Right lobe of liver (tissue), 4 donors: ENCODE results near the gene PIK3C2G.

Source experiments
- POLR2A ChIP-seq: fragments of 450-650 bp; IDR thresholded peaks from one replicate; pipeline ENCODE4 v1.6.1; 2017; ENCODE audit warnings: antibody characterized with exemption, mild to moderate bottlenecking
- TF ChIP-seq, protein P1 (sequence below), 4 donors: fragments of 200-600 bp in 3 of 4; fragments of 450-650 bp in 1 of 4; IDR thresholded peaks; one replicate each; pipeline versions ENCODE4 v1.5.1 to v1.8.0; 2016 to 2022; ENCODE audit warnings: antibody characterized with exemption in 4 of 4, mild to moderate bottlenecking in 2 of 4
- donor health status: DM: no; HTN: no; CAD: no.
- donor health status: DM: no; HTN: no; CAD: no.
- donor health status: DM: no; HTN: yes; CAD: no.

DNA sequence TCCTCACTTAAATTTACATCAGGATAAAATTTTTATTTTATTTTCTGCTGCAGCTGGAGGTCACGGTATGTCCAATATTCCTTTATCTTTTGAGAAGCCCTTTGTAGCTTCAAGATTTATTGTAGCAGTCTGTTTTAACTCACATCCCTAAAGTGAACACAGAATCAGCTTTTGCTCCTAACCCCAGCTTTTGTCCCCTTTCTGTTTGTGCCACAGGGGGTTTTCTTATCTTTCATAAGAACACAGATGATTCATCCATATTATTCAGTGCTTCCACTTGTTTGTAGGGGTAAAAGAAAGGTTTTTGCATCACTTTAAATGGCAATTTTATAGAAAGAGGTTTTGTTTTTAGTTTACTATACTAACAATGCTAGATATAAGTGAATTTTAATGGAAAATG, 21.8 kb upstream of the PIK3C2G start:
- TF ChIP-seq, protein P1, sequence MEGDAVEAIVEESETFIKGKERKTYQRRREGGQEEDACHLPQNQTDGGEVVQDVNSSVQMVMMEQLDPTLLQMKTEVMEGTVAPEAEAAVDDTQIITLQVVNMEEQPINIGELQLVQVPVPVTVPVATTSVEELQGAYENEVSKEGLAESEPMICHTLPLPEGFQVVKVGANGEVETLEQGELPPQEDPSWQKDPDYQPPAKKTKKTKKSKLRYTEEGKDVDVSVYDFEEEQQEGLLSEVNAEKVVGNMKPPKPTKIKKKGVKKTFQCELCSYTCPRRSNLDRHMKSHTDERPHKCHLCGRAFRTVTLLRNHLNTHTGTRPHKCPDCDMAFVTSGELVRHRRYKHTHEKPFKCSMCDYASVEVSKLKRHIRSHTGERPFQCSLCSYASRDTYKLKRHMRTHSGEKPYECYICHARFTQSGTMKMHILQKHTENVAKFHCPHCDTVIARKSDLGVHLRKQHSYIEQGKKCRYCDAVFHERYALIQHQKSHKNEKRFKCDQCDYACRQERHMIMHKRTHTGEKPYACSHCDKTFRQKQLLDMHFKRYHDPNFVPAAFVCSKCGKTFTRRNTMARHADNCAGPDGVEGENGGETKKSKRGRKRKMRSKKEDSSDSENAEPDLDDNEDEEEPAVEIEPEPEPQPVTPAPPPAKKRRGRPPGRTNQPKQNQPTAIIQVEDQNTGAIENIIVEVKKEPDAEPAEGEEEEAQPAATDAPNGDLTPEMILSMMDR (IDR thresholded peaks at IDR 0.05): no peak
- no peak for TF ChIP-seq POLR2A
